ENCODE results near the gene EP400.

DNA sequence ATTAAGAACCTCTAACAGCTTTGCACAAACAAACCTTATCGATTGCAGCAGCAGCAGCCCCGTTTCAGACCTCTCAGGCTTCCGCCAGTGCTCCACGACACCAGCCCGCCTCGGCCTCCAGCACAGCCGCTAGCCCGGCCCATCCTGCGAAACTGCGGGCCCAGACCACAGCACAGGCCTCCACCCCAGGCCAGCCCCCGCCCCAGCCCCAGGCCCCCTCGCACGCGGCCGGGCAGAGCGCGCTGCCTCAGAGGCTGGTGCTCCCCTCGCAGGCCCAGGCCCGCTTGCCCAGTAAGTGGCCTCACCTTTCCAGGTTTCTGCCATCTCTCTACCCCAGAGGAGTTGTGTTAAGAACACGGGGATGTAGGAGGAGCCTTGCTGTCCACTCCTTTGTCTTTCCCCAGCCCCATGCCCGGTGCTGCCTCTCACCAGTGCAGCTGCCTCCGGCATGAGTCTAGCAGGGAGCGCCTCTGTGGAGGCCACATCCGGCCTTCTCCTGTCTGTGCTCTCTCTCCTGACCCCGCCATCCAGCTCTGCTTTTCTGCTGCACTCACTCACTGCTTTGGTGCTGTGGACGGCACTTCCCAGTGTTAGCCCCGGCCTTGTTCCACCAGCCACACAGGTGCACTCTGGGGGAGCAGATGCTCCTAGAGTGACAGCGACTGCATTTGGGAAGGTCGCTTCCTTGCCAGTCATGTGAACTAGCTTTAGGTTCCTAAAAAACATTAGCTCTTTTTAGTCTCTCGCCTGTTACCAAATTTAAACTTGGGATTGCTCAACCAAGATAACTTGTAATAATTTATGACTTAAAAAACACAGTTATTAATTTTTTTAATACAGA is 71.5 kb downstream of the EP400 start:
- TF ChIP-seq CTCF (IDR thresholded peaks at IDR 0.05), result no peak
- no peak for TF ChIP-seq POLR2A (IDR thresholded peaks at IDR 0.05)
- TF ChIP-seq EP300 (IDR thresholded peaks at IDR 0.05), result no peak
- TF ChIP-seq POLR2AphosphoS5 (IDR thresholded peaks at IDR 0.05), result no peak

All from upper lobe of left lung (tissue), 4 donors.